AG20443 (cell line): ENCODE results near the gene PRAMEF33.
"Not testable (repeated sequence)": the region's sequence is repeated elsewhere in the genome, so short reads cannot be mapped to it uniquely, and the experiment has no call there.

Experiments used
- DNase-seq: peaks from one replicate; pipeline ENCODE4 v3.0.0; 2012; ENCODE audit warnings: low spot score, mixed read lengths

The PRAMEF33 gene

GRCh38 chr1:13303239-13303638 is at the start of gene PRAMEF33:
Gene PRAMEF33, plus strand, starts transcription at chr1:13303539. Its CDS starts 2,416 bp downstream, at chr1:13305955.
- not testable (repeated sequence) for DNase-seq

GRCh38 chr1:13253898-13254297 is 49.4 kb upstream of the PRAMEF33 start, which contains the start of gene PRAMEF5:
Gene PRAMEF5, plus strand, starts transcription at chr1:13254198. Its CDS starts 5,071 bp downstream, at chr1:13259269.
- DNase-seq, result not testable (repeated sequence)

GRCh38 chr1:13265124-13265523 is 38.2 kb upstream of the PRAMEF33 start:
- DNase-seq, result not testable (repeated sequence)

GRCh38 chr1:13277016-13277415 is 26.3 kb upstream of the PRAMEF33 start:
- DNase-seq, result not testable (repeated sequence)

GRCh38 chr1:13279617-13280016 is 23.7 kb upstream of the PRAMEF33 start:
- not testable (repeated sequence) for DNase-seq

GRCh38 chr1:13285037-13285436 is 18.3 kb upstream of the PRAMEF33 start, which contains the start of gene PRAMEF8:
Gene PRAMEF8, minus strand, starts transcription at chr1:13285137. Its CDS starts 1,046 bp downstream, at chr1:13284091.
- not testable (repeated sequence) for DNase-seq

GRCh38 chr1:13289030-13289429 is 14.3 kb upstream of the PRAMEF33 start:
- not testable (repeated sequence) for DNase-seq

- not testable (repeated sequence) for DNase-seq
Measured at GRCh38 chr1:13297216-13297931, 6.0 kb upstream of the PRAMEF33 start.

- DNase-seq, result not testable (repeated sequence)
Measured at GRCh38 chr1:13298699-13299098, 4.6 kb upstream of the PRAMEF33 start.

- not testable (repeated sequence) for DNase-seq
Measured at GRCh38 chr1:13302197-13302596, 1.1 kb upstream of the PRAMEF33 start.

- not testable (repeated sequence) for DNase-seq
Measured at GRCh38 chr1:13315281-13315680, 11.9 kb downstream of the PRAMEF33 start, which contains the start of gene PRAMEF15. Gene PRAMEF15, plus strand, starts transcription at chr1:13315581. Its CDS starts 2,827 bp downstream, at chr1:13318408.

- DNase-seq, result not testable (repeated sequence)
Measured at GRCh38 chr1:13342496-13342895, 39.2 kb downstream of the PRAMEF33 start.

GRCh38 chr1:13347034-13347433 is 43.7 kb downstream of the PRAMEF33 start, which contains the start of gene PRAMEF14:
Gene PRAMEF14, minus strand, starts transcription at chr1:13347134. Its CDS starts 1,820 bp downstream, at chr1:13345314.
- DNase-seq, result not testable (repeated sequence)

- DNase-seq, result not testable (repeated sequence)
Measured at GRCh38 chr1:13353476-13353875, 50.1 kb downstream of the PRAMEF33 start.

GRCh38 chr1:13354475-13354874 is 51.1 kb downstream of the PRAMEF33 start:
- DNase-seq, result not testable (repeated sequence)

GRCh38 chr1:13356774-13357173 is 53.4 kb downstream of the PRAMEF33 start:
- DNase-seq, result peak; percentile 37
